ENCODE results near the gene ZNF648.
"Not testable (repeated sequence)": the region's sequence is repeated elsewhere in the genome, so short reads cannot be mapped to it uniquely, and the experiment has no call there.

The ZNF648 gene

DNA sequence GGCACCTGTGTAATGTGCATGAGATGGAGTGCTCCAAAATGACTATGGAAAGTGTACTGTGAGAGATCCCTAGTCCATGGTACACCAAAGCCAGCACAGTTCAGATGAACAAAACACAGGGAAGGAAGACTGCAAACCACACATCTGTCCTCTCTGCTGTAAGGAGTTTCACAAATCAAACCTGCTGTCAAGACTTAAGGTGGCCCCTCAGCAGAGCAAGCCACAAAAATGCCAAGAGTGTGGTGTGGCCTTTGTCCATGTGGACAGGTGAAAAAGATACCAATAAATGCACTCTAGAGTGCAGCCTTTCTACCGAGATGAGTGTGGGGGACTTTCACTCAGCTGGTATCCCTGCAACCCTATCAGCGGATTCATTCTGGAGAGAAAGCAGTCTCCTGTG lies 12.9 kb downstream of the ZNF648 start:
- H3K9me3 ChIP-seq (ENCODE audit: insufficient read depth, low read length): no peaks in the 10 kb centered on the region
- no peaks in the 10 kb centered on the region for H4K20me1 ChIP-seq (ENCODE audit: low read depth, low read length)
- no peaks in the 10 kb centered on the region for H3K9me2 ChIP-seq (replicated peaks; ENCODE audit: insufficient read depth, low read length)
- no peak overlapping the region for H2AFZ ChIP-seq (ENCODE audit: low read depth, low read length, severe bottlenecking)
- H3K4me2 ChIP-seq (ENCODE audit: low read depth, low read length, poor library complexity, severe bottlenecking): no peak overlapping the region
- no peaks in the 10 kb centered on the region for H3K36me3 ChIP-seq (ENCODE audit: low read length)
- no peaks in the 10 kb centered on the region for H3F3A ChIP-seq (ENCODE audit: insufficient read depth)
- H3K9ac ChIP-seq (ENCODE audit: low read length): no peak overlapping the region
- no peaks in the 10 kb centered on the region for H3K27me3 ChIP-seq (ENCODE audit: low read length)
- H3K4me3 ChIP-seq (ENCODE audit: insufficient read depth, low read length, poor library complexity, severe bottlenecking): no peak overlapping the region
- TF ChIP-seq EZH2phosphoT487 (conservative IDR thresholded peaks at IDR 0.05; ENCODE audit: low read length): no peak
- TF ChIP-seq, protein P1, sequence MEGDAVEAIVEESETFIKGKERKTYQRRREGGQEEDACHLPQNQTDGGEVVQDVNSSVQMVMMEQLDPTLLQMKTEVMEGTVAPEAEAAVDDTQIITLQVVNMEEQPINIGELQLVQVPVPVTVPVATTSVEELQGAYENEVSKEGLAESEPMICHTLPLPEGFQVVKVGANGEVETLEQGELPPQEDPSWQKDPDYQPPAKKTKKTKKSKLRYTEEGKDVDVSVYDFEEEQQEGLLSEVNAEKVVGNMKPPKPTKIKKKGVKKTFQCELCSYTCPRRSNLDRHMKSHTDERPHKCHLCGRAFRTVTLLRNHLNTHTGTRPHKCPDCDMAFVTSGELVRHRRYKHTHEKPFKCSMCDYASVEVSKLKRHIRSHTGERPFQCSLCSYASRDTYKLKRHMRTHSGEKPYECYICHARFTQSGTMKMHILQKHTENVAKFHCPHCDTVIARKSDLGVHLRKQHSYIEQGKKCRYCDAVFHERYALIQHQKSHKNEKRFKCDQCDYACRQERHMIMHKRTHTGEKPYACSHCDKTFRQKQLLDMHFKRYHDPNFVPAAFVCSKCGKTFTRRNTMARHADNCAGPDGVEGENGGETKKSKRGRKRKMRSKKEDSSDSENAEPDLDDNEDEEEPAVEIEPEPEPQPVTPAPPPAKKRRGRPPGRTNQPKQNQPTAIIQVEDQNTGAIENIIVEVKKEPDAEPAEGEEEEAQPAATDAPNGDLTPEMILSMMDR (IDR thresholded peaks at IDR 0.05; ENCODE audit: insufficient read depth, low read length, poor library complexity, severe bottlenecking): no peak
- H3K27ac ChIP-seq (ENCODE audit: low read depth, low read length): no peak overlapping the region
- H3K79me2 ChIP-seq (ENCODE audit: insufficient read depth, low read length): no peaks in the 10 kb centered on the region

DNA sequence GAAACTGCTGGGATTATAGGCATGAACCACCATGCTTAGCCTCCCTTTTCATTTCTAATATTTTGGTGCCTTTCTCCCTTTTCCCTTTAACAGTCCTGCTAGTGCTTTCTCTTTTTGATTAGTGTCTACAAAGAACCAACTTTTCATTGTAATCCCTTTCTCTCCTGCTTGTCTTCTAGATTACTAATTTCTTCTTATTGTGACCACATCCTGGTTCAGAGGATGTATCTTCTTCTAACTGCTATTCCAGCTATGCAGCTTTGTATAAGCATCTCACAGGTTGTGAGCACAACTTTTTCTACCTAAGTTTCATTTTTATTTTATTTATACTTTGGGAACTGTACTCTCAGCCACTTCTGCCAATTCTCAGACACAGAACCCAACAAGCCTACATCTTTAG lies 14.7 kb downstream of the ZNF648 start:
- Histone ChIP-seq H3F3A (ENCODE audit: insufficient read depth) (no peaks in the 10 kb centered on the region), H3K9me3 (ENCODE audit: insufficient read depth, low read length) (no peaks in the 10 kb centered on the region), H3K79me2 (ENCODE audit: insufficient read depth, low read length) (no peaks in the 10 kb centered on the region), H3K36me3 (ENCODE audit: low read length) (no peaks in the 10 kb centered on the region), H2AFZ (ENCODE audit: low read depth, low read length, severe bottlenecking) (no peak overlapping the region), H3K9ac (ENCODE audit: low read length) (no peak overlapping the region), H4K20me1 (ENCODE audit: low read depth, low read length) (no peaks in the 10 kb centered on the region), H3K4me2 (ENCODE audit: low read depth, low read length, poor library complexity, severe bottlenecking) (no peak overlapping the region), H3K27me3 (ENCODE audit: low read length) (no peaks in the 10 kb centered on the region), H3K9me2 (replicated peaks; ENCODE audit: insufficient read depth, low read length) (no peaks in the 10 kb centered on the region), H3K27ac (ENCODE audit: low read depth, low read length) (no peak overlapping the region), H3K4me3 (ENCODE audit: insufficient read depth, low read length, poor library complexity, severe bottlenecking) (no peak overlapping the region)
- TF ChIP-seq EZH2phosphoT487 (conservative IDR thresholded peaks at IDR 0.05; ENCODE audit: low read length): no peak
- TF ChIP-seq, protein P1 (IDR thresholded peaks at IDR 0.05; ENCODE audit: insufficient read depth, low read length, poor library complexity, severe bottlenecking): no peak

DNA sequence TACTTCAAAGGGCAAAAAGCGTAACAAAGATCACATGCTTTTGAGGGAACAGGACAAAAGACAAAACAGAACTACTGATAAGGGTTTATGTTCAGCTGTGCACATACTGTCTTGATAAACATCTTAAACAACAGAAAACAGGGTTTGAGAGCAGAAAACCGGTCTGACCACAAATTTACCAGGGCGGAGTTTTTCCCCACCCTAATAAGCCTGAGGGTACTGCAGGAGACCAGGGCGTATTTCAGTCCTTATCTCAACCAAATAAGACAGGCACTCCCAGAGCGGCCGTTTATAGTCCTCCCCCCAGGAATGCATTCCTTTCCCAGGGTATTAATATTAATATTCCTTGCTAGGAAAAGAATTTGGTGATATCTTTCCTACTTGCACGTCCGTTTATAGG lies 16.0 kb downstream of the ZNF648 start:
- not testable (repeated sequence) for H3K36me3 ChIP-seq (ENCODE audit: low read length); H3K9me3 ChIP-seq (ENCODE audit: insufficient read depth, low read length); H3K27ac ChIP-seq (ENCODE audit: low read depth, low read length); H3K79me2 ChIP-seq (ENCODE audit: insufficient read depth, low read length); H3K4me3 ChIP-seq (ENCODE audit: insufficient read depth, low read length, poor library complexity, severe bottlenecking); H3K9me2 ChIP-seq (replicated peaks; ENCODE audit: insufficient read depth, low read length); H3F3A ChIP-seq (ENCODE audit: insufficient read depth); H2AFZ ChIP-seq (ENCODE audit: low read depth, low read length, severe bottlenecking); H3K9ac ChIP-seq (ENCODE audit: low read length); H3K4me2 ChIP-seq (ENCODE audit: low read depth, low read length, poor library complexity, severe bottlenecking); H3K27me3 ChIP-seq (ENCODE audit: low read length); H4K20me1 ChIP-seq (ENCODE audit: low read depth, low read length)

DNA sequence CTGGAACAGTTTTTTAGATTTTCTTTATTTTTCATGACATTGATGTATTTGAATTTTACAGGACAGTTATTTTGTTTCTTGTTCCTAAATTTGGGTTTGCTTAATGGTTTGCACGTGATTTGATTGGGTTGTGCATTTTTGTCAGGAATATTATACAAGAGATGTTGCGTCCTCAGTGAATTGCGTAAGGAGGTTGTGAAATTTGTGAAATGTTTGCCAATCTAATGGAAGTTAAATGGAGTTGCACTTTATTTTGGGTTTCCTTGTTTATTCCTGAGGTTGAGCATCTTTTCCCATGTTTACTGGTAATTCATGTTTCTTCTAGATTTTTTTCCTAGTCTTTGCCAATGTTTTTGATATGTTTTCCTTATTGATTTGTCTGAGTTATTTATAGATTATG lies 19.9 kb downstream of the ZNF648 start:
- Histone ChIP-seq H3K79me2 (ENCODE audit: insufficient read depth, low read length) (no peaks in the 10 kb centered on the region), H3F3A (ENCODE audit: insufficient read depth) (no peaks in the 10 kb centered on the region), H3K9ac (ENCODE audit: low read length) (no peak overlapping the region), H3K9me3 (ENCODE audit: insufficient read depth, low read length) (no peaks in the 10 kb centered on the region), H3K27ac (ENCODE audit: low read depth, low read length) (no peak overlapping the region), H4K20me1 (ENCODE audit: low read depth, low read length) (no peaks in the 10 kb centered on the region), H2AFZ (ENCODE audit: low read depth, low read length, severe bottlenecking) (no peak overlapping the region), H3K36me3 (ENCODE audit: low read length) (no peaks in the 10 kb centered on the region), H3K4me3 (ENCODE audit: insufficient read depth, low read length, poor library complexity, severe bottlenecking) (no peak overlapping the region), H3K4me2 (ENCODE audit: low read depth, low read length, poor library complexity, severe bottlenecking) (no peak overlapping the region), H3K9me2 (replicated peaks; ENCODE audit: insufficient read depth, low read length) (no peaks in the 10 kb centered on the region), H3K27me3 (ENCODE audit: low read length) (no peaks in the 10 kb centered on the region)
- TF ChIP-seq, protein P1 (IDR thresholded peaks at IDR 0.05; ENCODE audit: insufficient read depth, low read length, poor library complexity, severe bottlenecking): no peak
- TF ChIP-seq EZH2phosphoT487 (conservative IDR thresholded peaks at IDR 0.05; ENCODE audit: low read length): no peak

All from SU-DHL-6 (cell line).